ENCODE data around the gene ADCY7. TPM values are rescaled to one million over a fixed set of nuclear protein-coding genes. Genes with fewer than 3 reads are reported as not detected.
A peak's percentile ranks its signal among the peaks of the same experiment; 100 is the strongest.
"Not testable (repeated sequence)": the region's sequence is repeated elsewhere in the genome, so short reads cannot be mapped to it uniquely, and the experiment has no call there.

Gene ADCY7
- polyA plus RNA-seq (2013, experiment 1 of 2; ENCODE audit: insufficient read length): 18.9 TPM
- polyA plus RNA-seq (2013, experiment 2 of 2; ENCODE audit: insufficient read length): 16.6 TPM

- DNase-seq: peak; percentile 90
Measured at GRCh38 chr16:50266337-50267091, at the start of gene ADCY7. Gene ADCY7, plus strand, starts transcription at chr16:50266551. Its CDS starts 21,629 bp downstream, at chr16:50288180.

DNA sequence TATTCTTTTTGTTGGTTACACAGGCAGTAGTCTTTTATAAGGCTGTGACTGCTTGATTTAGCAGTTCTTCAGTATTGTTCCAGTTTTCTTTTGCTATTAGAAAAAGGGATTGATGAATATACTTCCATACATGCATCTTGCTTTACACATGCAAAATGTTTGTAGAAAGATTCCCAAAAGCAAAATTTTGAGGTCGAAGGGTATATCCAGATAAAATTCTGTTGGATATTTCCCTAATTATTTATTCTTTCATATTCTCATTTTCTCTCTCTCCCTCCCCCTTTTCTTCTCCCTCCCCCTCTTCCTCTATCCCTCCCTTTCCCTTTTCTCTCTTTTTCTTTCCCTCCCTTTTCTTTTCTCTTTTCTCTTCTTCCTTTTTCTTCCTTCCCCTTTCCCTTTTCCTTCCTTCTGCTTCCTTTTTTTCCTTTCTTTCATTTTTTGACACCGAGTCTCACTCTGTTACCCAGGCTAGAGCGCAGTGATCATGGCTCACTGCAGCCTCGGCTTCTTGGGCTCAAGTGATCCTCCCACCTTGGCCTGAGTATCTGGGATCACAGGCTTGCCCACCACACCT, 46.9 kb upstream of the ADCY7 start:
- no peak for DNase-seq

DNA sequence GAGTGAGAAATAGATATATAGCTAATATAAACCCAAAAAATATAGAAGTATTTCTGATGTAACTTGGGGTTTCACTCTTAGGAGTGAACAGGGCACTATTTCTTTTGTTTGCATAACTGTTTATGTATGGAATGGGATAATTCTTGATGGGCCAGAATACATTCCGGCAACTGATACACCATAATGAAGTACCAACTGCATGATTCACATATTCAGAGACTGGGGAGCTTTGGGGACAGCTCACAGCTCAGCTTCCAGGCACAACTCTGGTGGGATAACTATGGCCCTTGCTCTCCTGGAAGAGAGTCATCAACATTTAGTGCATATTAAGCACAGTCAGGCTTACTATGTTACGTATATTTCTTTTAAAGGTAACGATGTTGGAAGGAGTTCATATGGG, 42.1 kb upstream of the ADCY7 start:
- peak; percentile 43 for DNase-seq

GRCh38 chr16:50227120-50227519, 39.2 kb upstream of the ADCY7 start:
- DNase-seq: no peak

DNA sequence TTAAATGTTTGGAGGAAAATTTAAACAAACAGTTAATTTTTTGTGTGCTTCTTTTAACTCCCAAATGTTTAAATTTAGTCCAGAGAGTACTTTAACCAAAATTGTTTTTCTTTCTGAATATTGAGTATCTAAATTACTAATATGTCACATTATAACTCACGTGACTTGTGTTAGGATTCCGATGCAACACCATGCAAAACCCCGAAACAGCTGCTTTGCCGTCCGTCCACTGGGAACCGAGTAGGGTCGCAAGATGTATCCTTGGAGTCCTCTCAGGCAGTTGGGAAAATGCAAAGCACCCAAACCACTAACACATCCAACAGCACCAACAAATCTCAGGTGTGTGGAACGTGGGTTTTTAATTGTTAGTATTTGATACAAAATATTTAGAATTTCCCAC, 38.7 kb upstream of the ADCY7 start:
- no peak for DNase-seq

GRCh38 chr16:50228364-50228868, 37.9 kb upstream of the ADCY7 start:
- no peak for DNase-seq

DNA sequence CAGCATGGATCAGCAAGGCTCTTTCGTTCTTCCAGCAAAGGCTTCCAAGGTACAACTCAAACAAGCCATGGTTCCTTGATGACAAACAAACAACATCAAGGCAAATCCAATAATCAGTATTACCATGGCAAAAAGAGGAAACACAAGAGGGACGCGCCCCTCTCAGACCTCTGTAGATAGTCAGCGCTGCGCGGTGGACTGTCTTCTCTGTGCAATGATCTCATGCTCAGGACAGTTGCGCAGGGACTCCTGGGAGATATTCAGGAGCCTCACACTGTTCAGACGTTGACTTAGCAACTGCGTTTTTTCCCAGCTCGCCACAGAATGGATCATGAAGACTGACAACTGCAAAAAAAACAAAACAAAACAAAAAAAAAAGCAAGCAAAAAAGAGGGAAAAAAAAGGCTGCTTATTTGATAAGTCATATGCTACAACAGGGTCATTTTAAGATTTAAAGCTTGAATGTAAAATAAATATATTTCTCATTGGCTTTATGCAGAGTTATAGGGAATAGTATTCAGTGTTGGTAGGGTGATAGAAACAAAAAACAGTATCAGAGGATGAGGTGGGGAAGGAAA, 37.1 kb upstream of the ADCY7 start:
- DNase-seq: no peak

GRCh38 chr16:50234771-50235556, 31.4 kb upstream of the ADCY7 start:
- DNase-seq: peak; percentile 55

DNA sequence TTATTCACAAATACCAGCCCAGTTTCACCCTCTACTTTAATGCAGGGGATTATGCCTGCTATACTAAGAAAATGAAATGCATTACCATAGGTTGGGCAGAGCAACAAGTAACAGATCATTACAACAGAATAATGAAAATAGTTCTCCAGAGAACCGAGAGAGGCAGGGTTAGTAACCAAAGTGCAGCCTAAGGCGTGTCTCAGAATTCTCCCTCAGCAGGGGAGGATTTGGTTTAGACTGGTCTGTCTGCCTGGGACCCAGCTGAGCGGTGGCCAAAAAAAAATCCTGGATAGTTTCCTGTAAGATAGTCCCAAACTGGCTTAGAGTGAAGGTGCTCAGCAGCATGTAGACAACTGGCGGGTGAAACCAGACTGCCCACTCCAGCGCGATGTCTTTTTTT, 30.8 kb upstream of the ADCY7 start:
- DNase-seq: peak; percentile 56

DNA sequence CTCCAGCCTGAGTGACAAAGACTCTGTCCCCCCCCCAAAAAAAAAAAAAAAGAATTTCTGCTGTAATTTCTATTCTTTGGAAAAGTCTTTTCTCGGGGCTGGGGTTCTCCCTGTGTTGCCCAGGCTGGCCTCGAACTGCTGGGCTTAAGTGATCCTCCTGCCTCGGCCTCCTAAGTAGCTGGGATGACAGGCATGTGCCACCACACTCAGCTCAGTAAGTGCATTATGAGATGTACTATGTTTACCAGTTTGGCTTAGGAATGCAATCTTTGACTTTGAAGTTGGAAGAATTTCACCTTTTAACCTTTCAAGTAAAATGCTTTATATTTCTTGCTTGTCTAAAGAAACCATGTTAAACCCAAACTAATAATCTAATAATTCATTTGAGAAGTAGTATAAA, 28.0 kb upstream of the ADCY7 start:
- DNase-seq: no peak

GRCh38 chr16:50238868-50239301, 27.5 kb upstream of the ADCY7 start:
- DNase-seq: no peak

DNA sequence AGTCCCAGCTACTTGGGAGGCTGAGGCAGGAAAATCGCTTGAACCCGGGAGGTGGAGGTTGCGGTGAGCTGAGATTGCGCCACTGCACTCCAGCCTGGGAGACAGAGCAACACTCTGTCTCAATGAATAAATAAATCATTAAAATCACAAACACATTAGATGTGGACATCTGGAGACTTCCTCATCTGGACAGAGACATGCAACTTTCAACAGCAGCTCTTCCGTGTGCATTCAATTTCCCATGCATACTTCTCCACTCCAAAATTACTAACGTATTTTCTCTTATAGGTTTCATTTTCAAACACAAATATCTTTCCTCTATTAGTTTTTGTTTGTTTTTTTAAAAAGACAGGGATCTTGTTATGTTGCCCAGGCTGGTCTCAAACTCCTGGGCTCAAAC, 23.3 kb upstream of the ADCY7 start:
- not testable (repeated sequence) for DNase-seq

GRCh38 chr16:50244140-50244503, 22.2 kb upstream of the ADCY7 start:
- peak; percentile 49 for DNase-seq

- DNase-seq: no peak
Measured at GRCh38 chr16:50244504-50245416, 21.6 kb upstream of the ADCY7 start.

- DNase-seq: peak; percentile 78
Measured at GRCh38 chr16:50245417-50246298, 20.7 kb upstream of the ADCY7 start.

GRCh38 chr16:50246299-50247122, 19.8 kb upstream of the ADCY7 start:
- DNase-seq: no peak

GRCh38 chr16:50247123-50247905, 19.0 kb upstream of the ADCY7 start:
- no peak for DNase-seq

GRCh38 chr16:50247906-50248608, 18.3 kb upstream of the ADCY7 start:
- no peak for DNase-seq
